A673 (cell line): ENCODE results near the gene IP6K1. TPM values are rescaled to one million over a fixed set of nuclear protein-coding genes. Genes with fewer than 3 reads are reported as not detected.

Experiments used
- BruUV-seq: library from RNA; stranded (reverse); fragments of 400-500 nt; replicated peaks from 2 replicates; lab custom pipeline; 2021; lab: Mats Ljungman, UMichigan
- CTCF ChIA-PET: fragments of 300-600 bp; sonication (Branson Sonifier 250); formaldehyde crosslinking; loops from one replicate; lab custom pipeline; 2022; ENCODE audit warnings: antibody characterized with exemption; lab: Charles Lee
- POLR2A ChIA-PET: fragments of 300-600 bp; sonication (Branson Sonifier 250); formaldehyde crosslinking; loops from one replicate; lab custom pipeline; 2022; ENCODE audit warnings: antibody characterized with exemption; ENCODE audit not compliant: low non-redundant PET; lab: Charles Lee
- DNase-seq: peaks from one replicate; pipeline ENCODE4 v3.0.0-alpha.2; 2015; ENCODE audit warnings: low spot score
- H3K27ac ChIP-seq: fragments of 200-600 bp; sonication (generic); 2 replicates; pipeline ENCODE4 v1.5.1; 2016; ENCODE audit warnings: mixed run types, low read depth, mild to moderate bottlenecking, mixed read lengths, antibody characterized with exemption, low read length; ENCODE audit not compliant: poor library complexity, severe bottlenecking
- H3K27me3 ChIP-seq: fragments of 200-600 bp; sonication (generic); replicated peaks from 2 replicates; pipeline ENCODE4 v1.6.1; 2017; ENCODE audit warnings: mixed run types, low read depth, mild to moderate bottlenecking, mixed read lengths, antibody characterized with exemption, low read length; ENCODE audit not compliant: insufficient read depth, poor library complexity
- H3K36me3 ChIP-seq: fragments of 200-600 bp; sonication (generic); 2 replicates; pipeline ENCODE4 v1.6.1; 2016; ENCODE audit warnings: mixed run types, mild to moderate bottlenecking, mixed read lengths, antibody characterized with exemption, low read length; ENCODE audit not compliant: insufficient read depth, poor library complexity, severe bottlenecking
- H3K4me1 ChIP-seq: fragments of 200-600 bp; sonication (generic); 2 replicates; pipeline ENCODE4 v1.6.1; 2017; ENCODE audit warnings: mixed run types, mild to moderate bottlenecking, mixed read lengths, antibody characterized with exemption, low read length; ENCODE audit not compliant: insufficient read depth, poor library complexity, severe bottlenecking
- H3K4me3 ChIP-seq: fragments of 200-600 bp; sonication (generic); 2 replicates; pipeline ENCODE4 v1.5.1; 2016; ENCODE audit warnings: low read depth, mixed run types, mild to moderate bottlenecking, mixed read lengths, low read length; ENCODE audit not compliant: poor library complexity, severe bottlenecking
- H3K9me3 ChIP-seq: fragments of 200-600 bp; sonication (generic); 2 replicates; pipeline ENCODE4 v1.6.1; 2016; ENCODE audit warnings: mixed run types, low read depth, mild to moderate bottlenecking, mixed read lengths, antibody characterized with exemption, low read length; ENCODE audit not compliant: poor library complexity, severe bottlenecking
- CTCF ChIP-seq: fragments of 300-800, 200-600 bp; sonication (generic); conservative IDR thresholded peaks from 2 replicates; pipeline ENCODE4 v1.5.1; 2017; ENCODE audit warnings: low read depth, mild to moderate bottlenecking, antibody characterized with exemption, low read length, moderate library complexity, mixed read lengths
- EZH2 ChIP-seq: fragments of 200-600 bp; sonication (generic); IDR thresholded peaks from 2 replicates; pipeline ENCODE4 v1.6.1; 2017; ENCODE audit warnings: borderline replicate concordance, low read depth, mild to moderate bottlenecking, mixed read lengths, antibody characterized with exemption, low read length; ENCODE audit not compliant: poor library complexity, severe bottlenecking
- intact Hi-C: fragments of 100-400 bp; cut with micrococcal nuclease; formaldehyde crosslinking; loops from one replicate; pipeline ENCODE4 v1.10.0; 2022; ENCODE audit not compliant: unreplicated experiment
- total RNA-seq: library from RNA; stranded (reverse); gene quantifications from 2 replicates; pipeline ENCODE4 v1.2.3, GENCODE V29; 2021

IP6K1 gene
- total RNA-seq, 1 experiment from 2014 or later, result 29.0 TPM

- BruUV-seq, result no TSS peak
Observed at GRCh38 chr3:49711489-49711888, 74.9 kb downstream of the IP6K1 start.

GRCh38 chr3:49709852-49710251, 76.5 kb downstream of the IP6K1 start:
- BruUV-seq, result no TSS peak
- no peaks in the 10 kb centered on the region for H3K9me3 ChIP-seq
- H3K27ac ChIP-seq, result no peak overlapping the region
- intact Hi-C loops, result no loop called here
- TF ChIP-seq EZH2, result no peak
- no peak for TF ChIP-seq CTCF
- CTCF ChIA-PET, result no interaction called here
- no peak overlapping the region for H3K4me3 ChIP-seq
- no peaks in the 10 kb centered on the region for H3K36me3 ChIP-seq
- no peak for DNase-seq
- POLR2A ChIA-PET, result no interaction called here
- H3K27me3 ChIP-seq, result no peaks in the 10 kb centered on the region
- H3K4me1 ChIP-seq, result no peaks in the 10 kb centered on the region

More at GRCh38 chr3:49711489-49711888, 74.9 kb downstream of the IP6K1 start:
- Histone ChIP-seq H3K4me3 (no peak overlapping the region), H3K9me3 (no peaks in the 10 kb centered on the region), H3K36me3 (no peaks in the 10 kb centered on the region), H3K27ac (no peak overlapping the region), H3K4me1 (no peaks in the 10 kb centered on the region), H3K27me3 (no peaks in the 10 kb centered on the region)
- intact Hi-C loops, result no loop called here
- TF ChIP-seq CTCF (no peak), EZH2 (no peak)
- ChIA-PET POLR2A (no interaction called here), CTCF (no interaction called here)
- DNase-seq, result no peak

- POLR2A ChIA-PET, result no interaction called here
- CTCF ChIA-PET, result no interaction called here
- intact Hi-C loops, result no loop called here
- H3K9me3 ChIP-seq, result no peaks in the 10 kb centered on the region
- H3K4me1 ChIP-seq, result no peaks in the 10 kb centered on the region
- H3K4me3 ChIP-seq, result no peak overlapping the region
- H3K36me3 ChIP-seq, result no peaks in the 10 kb centered on the region
- no TSS peak for BruUV-seq
- no peaks in the 10 kb centered on the region for H3K27me3 ChIP-seq
- TF ChIP-seq CTCF (no peak), EZH2 (no peak)
- H3K27ac ChIP-seq, result no peak overlapping the region
- no peak for DNase-seq
Observed at GRCh38 chr3:49707113-49707480, 79.2 kb downstream of the IP6K1 start.
